ENCODE measurements around the gene BEST1. TPM values are rescaled to one million over a fixed set of nuclear protein-coding genes. Genes with fewer than 3 reads are reported as not detected.
A peak's percentile ranks its signal among the peaks of the same experiment; 100 is the strongest.

BEST1 gene
- total and polyA plus RNA-seq, 4 donors = 3.5 to 8.0 (median 4.0) TPM

- peak in 1 of 2 donors; percentile 63 for DNase-seq
- no peaks in the 10 kb centered on the region for H3K36me3 ChIP-seq (ENCODE audit: control insufficient read depth in 1 of 2, insufficient read depth in 2 of 2, low read length in 1 of 2)
- no peaks in the 10 kb centered on the region for H3K4me1 ChIP-seq (ENCODE audit: control insufficient read depth in 1 of 2, insufficient read depth in 2 of 2, low read length in 2 of 2)
- H3K4me3 ChIP-seq (ENCODE audit: low read length in 2 of 2) = no peak overlapping the region
- no peak overlapping the region for H3K27ac ChIP-seq (ENCODE audit: low read depth in 1 of 2, low read length in 2 of 2)
- H3K27me3 ChIP-seq (ENCODE audit: control insufficient read depth in 1 of 2, insufficient read depth in 2 of 2, low read length in 1 of 2) = no peaks in the 10 kb centered on the region
- intact Hi-C loops (cut with DNase I) = no loop called here
- no peak for ATAC-seq (ENCODE audit: low FRiP score)
- 86 to 87% methylated on average over 18 of the region's 18 CpGs for WGBS, 2 donors
- H3K9me3 ChIP-seq (ENCODE audit: control insufficient read depth, low read length) = no peaks in the 10 kb centered on the region
These were observed 37.0 kb upstream of the BEST1 start for GRCh38 chr11:61912991-61913698.

- no peaks in the 10 kb centered on the region for H3K36me3 ChIP-seq (ENCODE audit: control insufficient read depth in 1 of 2, insufficient read depth in 2 of 2, low read length in 1 of 2)
- no peaks in the 10 kb centered on the region for H3K27me3 ChIP-seq (ENCODE audit: control insufficient read depth in 1 of 2, insufficient read depth in 2 of 2, low read length in 1 of 2)
- H3K9me3 ChIP-seq (ENCODE audit: control insufficient read depth, low read length) = no peaks in the 10 kb centered on the region
- peak in 1 of 2 donors; percentile 51 for DNase-seq
- no peak overlapping the region for H3K4me3 ChIP-seq (ENCODE audit: low read length in 2 of 2)
- ATAC-seq (ENCODE audit: low FRiP score) = no peak
- intact Hi-C loops (cut with DNase I) = no loop called here
- H3K4me1 ChIP-seq (ENCODE audit: control insufficient read depth in 1 of 2, insufficient read depth in 2 of 2, low read length in 2 of 2) = no peaks in the 10 kb centered on the region
- H3K27ac ChIP-seq (ENCODE audit: low read depth in 1 of 2, low read length in 2 of 2) = no peak overlapping the region
- 84 to 86% methylated on average over 8 of the region's 8 CpGs for WGBS, 2 donors
These were observed 36.3 kb upstream of the BEST1 start for GRCh38 chr11:61913699-61914395.

- ATAC-seq (ENCODE audit: low FRiP score) (no peak), DNase-seq (peak in 1 of 2 donors; percentile 37)
- no peaks in the 10 kb centered on the region for H3K36me3 ChIP-seq (ENCODE audit: control insufficient read depth in 1 of 2, insufficient read depth in 2 of 2, low read length in 1 of 2)
- intact Hi-C loops (cut with DNase I) = no loop called here
- 92% methylated on average over 7 of the region's 7 CpGs for WGBS, 2 donors
- no peaks in the 10 kb centered on the region for H3K9me3 ChIP-seq (ENCODE audit: control insufficient read depth, low read length)
- H3K4me1 ChIP-seq (ENCODE audit: control insufficient read depth in 1 of 2, insufficient read depth in 2 of 2, low read length in 2 of 2) = no peaks in the 10 kb centered on the region
- no peak overlapping the region for H3K4me3 ChIP-seq (ENCODE audit: low read length in 2 of 2)
- H3K27ac ChIP-seq (ENCODE audit: low read depth in 1 of 2, low read length in 2 of 2) = no peak overlapping the region
- no peaks in the 10 kb centered on the region for H3K27me3 ChIP-seq (ENCODE audit: control insufficient read depth in 1 of 2, insufficient read depth in 2 of 2, low read length in 1 of 2)
These were observed 35.5 kb upstream of the BEST1 start for GRCh38 chr11:61914471-61915171.

- ATAC-seq (ENCODE audit: low FRiP score) (no peak), DNase-seq (peak; percentile 46 to 74)
- no peaks in the 10 kb centered on the region for H3K36me3 ChIP-seq (ENCODE audit: control insufficient read depth in 1 of 2, insufficient read depth in 2 of 2, low read length in 1 of 2)
- H3K4me3 ChIP-seq (ENCODE audit: low read length in 2 of 2) = peak overlapping the region; percentile 44 to 53
- no peaks in the 10 kb centered on the region for H3K4me1 ChIP-seq (ENCODE audit: control insufficient read depth in 1 of 2, insufficient read depth in 2 of 2, low read length in 2 of 2)
- H3K9me3 ChIP-seq (ENCODE audit: control insufficient read depth, low read length) = no peaks in the 10 kb centered on the region
- no peaks in the 10 kb centered on the region for H3K27me3 ChIP-seq (ENCODE audit: control insufficient read depth in 1 of 2, insufficient read depth in 2 of 2, low read length in 1 of 2)
- intact Hi-C loops (cut with DNase I) = no loop called here
- WGBS, 2 donors = 7 to 9% methylated on average over 28 to 32 of the region's 32 CpGs
- no peak overlapping the region for H3K27ac ChIP-seq (ENCODE audit: low read depth in 1 of 2, low read length in 2 of 2)
These were observed 33.3 kb upstream of the BEST1 start for GRCh38 chr11:61916737-61917333.

GRCh38 chr11:61917334-61918109 lies 32.6 kb upstream of the BEST1 start, which contains the start of gene RAB3IL1:
Gene RAB3IL1, minus strand, starts transcription at chr11:61917566. Its CDS starts 199 bp downstream, at chr11:61917367.
- Histone ChIP-seq H3K27me3 (ENCODE audit: control insufficient read depth in 1 of 2, insufficient read depth in 2 of 2, low read length in 1 of 2) (no peaks in the 10 kb centered on the region), H3K27ac (ENCODE audit: low read depth in 1 of 2, low read length in 2 of 2) (no peak within 1 kb of the TSS), H3K9me3 (ENCODE audit: control insufficient read depth, low read length) (no peaks in the 10 kb centered on the region), H3K4me1 (ENCODE audit: control insufficient read depth in 1 of 2, insufficient read depth in 2 of 2, low read length in 2 of 2) (no peaks in the 10 kb centered on the region), H3K4me3 (ENCODE audit: low read length in 2 of 2) (peak within 1 kb of the TSS; percentile 44 to 53), H3K36me3 (ENCODE audit: control insufficient read depth in 1 of 2, insufficient read depth in 2 of 2, low read length in 1 of 2) (no peaks in the 10 kb centered on the region)
- WGBS, 2 donors = 2% methylated on average over 48 to 74 of the region's 74 CpGs
- DNase-seq (peak; percentile 85 to 90), ATAC-seq (ENCODE audit: low FRiP score) (peak; percentile 88)
- intact Hi-C loops (cut with DNase I) = no loop called here

- Histone ChIP-seq H3K9me3 (ENCODE audit: control insufficient read depth, low read length) (no peaks in the 10 kb centered on the region), H3K4me3 (ENCODE audit: low read length in 2 of 2) (no peak overlapping the region), H3K36me3 (ENCODE audit: control insufficient read depth in 1 of 2, insufficient read depth in 2 of 2, low read length in 1 of 2) (no peaks in the 10 kb centered on the region), H3K27ac (ENCODE audit: low read depth in 1 of 2, low read length in 2 of 2) (no peak overlapping the region), H3K27me3 (ENCODE audit: control insufficient read depth in 1 of 2, insufficient read depth in 2 of 2, low read length in 1 of 2) (no peaks in the 10 kb centered on the region), H3K4me1 (ENCODE audit: control insufficient read depth in 1 of 2, insufficient read depth in 2 of 2, low read length in 2 of 2) (no peaks in the 10 kb centered on the region)
- 81 to 86% methylated on average over 14 of the region's 14 CpGs for WGBS, 2 donors
- DNase-seq = peak; percentile 47 to 67
- intact Hi-C loops (cut with DNase I) = no loop called here
- ATAC-seq (ENCODE audit: low FRiP score) = no peak
These were observed 31.8 kb upstream of the BEST1 start for GRCh38 chr11:61918251-61918937.

- no peak for ATAC-seq (ENCODE audit: low FRiP score)
- no peaks in the 10 kb centered on the region for H3K4me1 ChIP-seq (ENCODE audit: control insufficient read depth in 1 of 2, insufficient read depth in 2 of 2, low read length in 2 of 2)
- H3K27ac ChIP-seq (ENCODE audit: low read depth in 1 of 2, low read length in 2 of 2) = no peak overlapping the region
- no peaks in the 10 kb centered on the region for H3K27me3 ChIP-seq (ENCODE audit: control insufficient read depth in 1 of 2, insufficient read depth in 2 of 2, low read length in 1 of 2)
- no peaks in the 10 kb centered on the region for H3K9me3 ChIP-seq (ENCODE audit: control insufficient read depth, low read length)
- no peak overlapping the region for H3K4me3 ChIP-seq (ENCODE audit: low read length in 2 of 2)
- H3K36me3 ChIP-seq (ENCODE audit: control insufficient read depth in 1 of 2, insufficient read depth in 2 of 2, low read length in 1 of 2) = no peaks in the 10 kb centered on the region
- DNase-seq = peak in 1 of 2 donors; percentile 69
- 83 to 87% methylated on average over 6 of the region's 6 CpGs for WGBS, 2 donors
- intact Hi-C loops (cut with DNase I) = no loop called here
These were observed 31.0 kb upstream of the BEST1 start for GRCh38 chr11:61918938-61919704.

Measured in aorta (tissue), 5 donors.